Upper lobe of right lung (tissue), 1 donor: ENCODE data around the gene RGS19. TPM values are rescaled to one million over a fixed set of nuclear protein-coding genes. Genes with fewer than 3 reads are reported as not detected.
A peak's percentile ranks its signal among the peaks of the same experiment; 100 is the strongest.

Experiments
- ATAC-seq: fragments of 200-7000 bp; cut with Tn5 transposase; one replicate; pipeline ENCODE4 v1.9.1; 2020; ENCODE audit warnings: mild to moderate bottlenecking, moderate library complexity
- DNase-seq: peaks from one replicate; pipeline ENCODE4 v3.0.0-alpha.2; 2020
- H3K27ac ChIP-seq: fragments of 200-600 bp; one replicate; pipeline ENCODE4 v1.8.0; 2022
- H3K27me3 ChIP-seq: fragments of 200-600 bp; one replicate; pipeline ENCODE4 v1.8.0; 2022; ENCODE audit warnings: mild to moderate bottlenecking
- H3K36me3 ChIP-seq: fragments of 200-600 bp; one replicate; pipeline ENCODE4 v1.8.0; 2022
- H3K4me1 ChIP-seq: fragments of 200-600 bp; one replicate; pipeline ENCODE4 v1.8.0; 2022
- H3K4me3 ChIP-seq: fragments of 200-600 bp; one replicate; pipeline ENCODE4 v1.8.0; 2022; ENCODE audit warnings: mild to moderate bottlenecking
- H3K9me3 ChIP-seq: fragments of 200-600 bp; one replicate; pipeline ENCODE4 v1.8.0; 2022
- CTCF ChIP-seq: fragments of 200-600 bp; IDR thresholded peaks from one replicate; pipeline ENCODE4 v1.8.0; 2022; ENCODE audit warnings: antibody characterized with exemption
- intact Hi-C: fragments of 100-400 bp; cut with DNase I; formaldehyde crosslinking; loops from one replicate; pipeline ENCODE4 v1.11.0; 2022
- total RNA-seq: library from RNA; stranded (reverse); fragmentation: NEBNext Ultra II Directional; extraction: Animal tissue kit (Norgen Biotek cat#: 25700); gene quantifications from one replicate; pipeline ENCODE4 v1.2.1, GENCODE V29; 2021
- donor health status: DM: no; HTN: yes; CAD: no; lungs with severe emphysema.

The RGS19 gene
- total RNA-seq, 1 donor from 2014 or later = 40.8 TPM

- H3K4me3 ChIP-seq = no peak overlapping the region
- ATAC-seq (no peak), DNase-seq (peak; percentile 52)
- H3K36me3 ChIP-seq = no peaks in the 10 kb centered on the region
- no peak overlapping the region for H3K27ac ChIP-seq
- H3K27me3 ChIP-seq = peaks cover 42% of the 10 kb centered on the region
- TF ChIP-seq CTCF = no peak
- peaks cover 12% of the 10 kb centered on the region for H3K4me1 ChIP-seq
- intact Hi-C loops = no loop called here
- H3K9me3 ChIP-seq = no peaks in the 10 kb centered on the region
These were observed 25.5 kb upstream of the RGS19 start for GRCh38 chr20:64104667-64105451.

- DNase-seq (peak; percentile 42), ATAC-seq (no peak)
- intact Hi-C loops = no loop called here
- H3K27me3 ChIP-seq = peaks cover 42% of the 10 kb centered on the region
- H3K9me3 ChIP-seq = no peaks in the 10 kb centered on the region
- no peak for TF ChIP-seq CTCF
- H3K27ac ChIP-seq = no peak overlapping the region
- no peak overlapping the region for H3K4me3 ChIP-seq
- no peaks in the 10 kb centered on the region for H3K36me3 ChIP-seq
- H3K4me1 ChIP-seq = peaks cover 12% of the 10 kb centered on the region
These were observed 24.8 kb upstream of the RGS19 start for GRCh38 chr20:64103871-64104666.

- Histone ChIP-seq H3K27me3 (peaks cover 42% of the 10 kb centered on the region), H3K36me3 (no peaks in the 10 kb centered on the region), H3K9me3 (no peaks in the 10 kb centered on the region), H3K4me3 (no peak overlapping the region), H3K4me1 (peaks cover 12% of the 10 kb centered on the region), H3K27ac (no peak overlapping the region)
- ATAC-seq (no peak), DNase-seq (peak; percentile 60)
- intact Hi-C loops = no loop called here
- TF ChIP-seq CTCF = no peak
These were observed 23.5 kb upstream of the RGS19 start for GRCh38 chr20:64102647-64103354.

GRCh38 chr20:64101731-64102621 is 22.7 kb upstream of the RGS19 start:
- no peak overlapping the region for H3K27ac ChIP-seq
- no peaks in the 10 kb centered on the region for H3K9me3 ChIP-seq
- TF ChIP-seq CTCF = peak; percentile 57
- peak; percentile 78 for DNase-seq
- H3K27me3 ChIP-seq = peaks cover 42% of the 10 kb centered on the region
- peak; percentile 70 for ATAC-seq
- intact Hi-C loops = no loop called here
- H3K36me3 ChIP-seq = no peaks in the 10 kb centered on the region
- peaks cover 12% of the 10 kb centered on the region for H3K4me1 ChIP-seq
- H3K4me3 ChIP-seq = peak overlapping the region; percentile 36
